Sigmoid colon (tissue), 3 donors: Measurements from ENCODE around the gene ZWINT.

Experiments used
- POLR2A ChIP-seq, 2 donors: fragments of 450-650 bp; IDR thresholded peaks; one replicate each; pipeline ENCODE4 v1.6.1; 2016; ENCODE audit warnings: antibody characterized with exemption in 2 of 2, mild to moderate bottlenecking in 2 of 2, moderate library complexity in 2 of 2
- TF ChIP-seq, protein P1 (sequence below), 4 experiments: fragments of 450-650 bp in 3 of 4; fragments of 200-600 bp in 1 of 4; IDR thresholded peaks; one replicate each; pipeline ENCODE4 v1.5.1; 2016 to 2019; ENCODE audit warnings: antibody characterized with exemption in 4 of 4, mild to moderate bottlenecking in 3 of 4, moderate library complexity in 2 of 4

DNA sequence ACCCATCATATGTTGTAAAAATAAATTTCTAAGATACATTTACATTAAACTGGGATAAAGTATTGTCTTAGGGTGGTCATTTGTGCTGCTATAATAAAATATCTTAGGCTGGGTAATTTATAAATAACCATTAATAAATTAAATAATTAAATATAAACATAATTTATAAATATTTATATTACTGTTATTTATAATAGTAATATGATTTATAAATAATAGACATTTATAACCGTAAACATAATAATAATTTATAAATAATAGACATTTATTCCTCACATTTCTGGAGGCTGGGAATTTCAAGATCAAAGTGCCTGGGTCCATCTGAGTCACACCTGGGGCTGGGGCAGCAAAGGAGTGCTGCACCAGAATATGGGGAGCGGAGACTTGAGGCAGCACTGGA is 31.1 kb downstream of the ZWINT start:
- TF ChIP-seq, protein P1, sequence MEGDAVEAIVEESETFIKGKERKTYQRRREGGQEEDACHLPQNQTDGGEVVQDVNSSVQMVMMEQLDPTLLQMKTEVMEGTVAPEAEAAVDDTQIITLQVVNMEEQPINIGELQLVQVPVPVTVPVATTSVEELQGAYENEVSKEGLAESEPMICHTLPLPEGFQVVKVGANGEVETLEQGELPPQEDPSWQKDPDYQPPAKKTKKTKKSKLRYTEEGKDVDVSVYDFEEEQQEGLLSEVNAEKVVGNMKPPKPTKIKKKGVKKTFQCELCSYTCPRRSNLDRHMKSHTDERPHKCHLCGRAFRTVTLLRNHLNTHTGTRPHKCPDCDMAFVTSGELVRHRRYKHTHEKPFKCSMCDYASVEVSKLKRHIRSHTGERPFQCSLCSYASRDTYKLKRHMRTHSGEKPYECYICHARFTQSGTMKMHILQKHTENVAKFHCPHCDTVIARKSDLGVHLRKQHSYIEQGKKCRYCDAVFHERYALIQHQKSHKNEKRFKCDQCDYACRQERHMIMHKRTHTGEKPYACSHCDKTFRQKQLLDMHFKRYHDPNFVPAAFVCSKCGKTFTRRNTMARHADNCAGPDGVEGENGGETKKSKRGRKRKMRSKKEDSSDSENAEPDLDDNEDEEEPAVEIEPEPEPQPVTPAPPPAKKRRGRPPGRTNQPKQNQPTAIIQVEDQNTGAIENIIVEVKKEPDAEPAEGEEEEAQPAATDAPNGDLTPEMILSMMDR (IDR thresholded peaks at IDR 0.05) = no peak
- TF ChIP-seq POLR2A (IDR thresholded peaks at IDR 0.05) = no peak
